Psoas muscle (tissue), 8 donors: ENCODE data around the gene STX16. TPM values are rescaled to one million over a fixed set of nuclear protein-coding genes. Genes with fewer than 3 reads are reported as not detected.

Experiments used
- ATAC-seq, 4 donors: fragments of 200-7000 bp; cut with Tn5 transposase; one replicate each; pipeline ENCODE4 v1.9.1; 2020; ENCODE audit warnings: moderate library complexity in 3 of 4, mild to moderate bottlenecking in 2 of 4
- DNase-seq, 2 donors: peaks; one replicate each; pipeline ENCODE4 v3.0.0-alpha.2; 2020
- H3K27ac ChIP-seq: fragments of 200-600 bp; one replicate; pipeline ENCODE4 v1.8.0; 2022
- H3K27me3 ChIP-seq, 3 donors: fragments of 200-600 bp in 1 of 3; one replicate each; pipeline versions ENCODE4 v1.6.1 to v1.8.0; 2013 to 2022; ENCODE audit warnings: low read length in 2 of 3, mild to moderate bottlenecking in 2 of 3, moderate library complexity in 1 of 3; ENCODE audit not compliant: insufficient read depth in 3 of 3
- H3K36me3 ChIP-seq, 2 donors: fragments of 200-600 bp in 1 of 2; one replicate each; pipeline versions ENCODE4 v1.6.1 to v1.8.0; 2013 to 2022; ENCODE audit warnings: low read depth in 1 of 2, mild to moderate bottlenecking in 1 of 2, moderate library complexity in 1 of 2; ENCODE audit not compliant: insufficient read depth in 1 of 2
- H3K4me1 ChIP-seq: fragments of 200-600 bp; one replicate; pipeline ENCODE4 v1.8.0; 2022
- H3K4me3 ChIP-seq: fragments of 200-600 bp; one replicate; pipeline ENCODE4 v1.8.0; 2022; ENCODE audit warnings: mild to moderate bottlenecking
- H3K9me3 ChIP-seq: fragments of 200-600 bp; one replicate; pipeline ENCODE4 v1.8.0; 2022
- WGBS, 3 donors: extraction: QIAGEN DNeasy Blood & Tissue Kit; methylation state at CpG; one replicate each; pipeline versions ENCODE4 v1.1.6 to v1.1.7; 2013; 5-methylcytosine and 5-hydroxymethylcytosine counted together
- intact Hi-C, 2 donors: fragments of 100-400 bp; cut with DNase I; formaldehyde crosslinking; loops; one replicate each; pipeline versions ENCODE4 v1.11.0 to v1.14.2; 2022
- polyA plus RNA-seq, 3 donors: library from polyadenylated mRNA; stranded (reverse); fragments of 200-250 nt; gene quantifications; one replicate each; pipeline ENCODE4 v1.2.3, GENCODE V29; 2013
- total RNA-seq, 4 donors: library from RNA; stranded (reverse); fragmentation: NEBNext Ultra II Directional in 2 of 4; extraction: Animal tissue kit (Norgen Biotek cat#: 25700) in 2 of 4; gene quantifications; one replicate each; pipeline versions ENCODE4 v1.2.1 to v1.2.4, GENCODE V29; 2021 to 2023
- TF ChIP-seq, protein P1 (sequence below): fragments of 200-600 bp; IDR thresholded peaks from one replicate; pipeline ENCODE4 v1.8.0; 2022; ENCODE audit warnings: antibody characterized with exemption
- donor health status: healthy with polysubstance abuse.
- donor health status: DM: no; HTN: no; CAD: no; lungs with moderate emphysema.
- donor health status: Bipolar disorder and iron deficiency.
- donor health status: healthy.
- donor health status: DM: yes; HTN: yes; CAD: no.
- donor health status: DM: no; HTN: no; CAD: no.
- donor health status: DM: no; HTN: no; CAD: no.
- donor health status: DM: yes; HTN: yes; CAD: no.

Gene STX16
- total and polyA plus RNA-seq, 7 donors: 17.5 to 58.1 (median 20.0) TPM

DNA sequence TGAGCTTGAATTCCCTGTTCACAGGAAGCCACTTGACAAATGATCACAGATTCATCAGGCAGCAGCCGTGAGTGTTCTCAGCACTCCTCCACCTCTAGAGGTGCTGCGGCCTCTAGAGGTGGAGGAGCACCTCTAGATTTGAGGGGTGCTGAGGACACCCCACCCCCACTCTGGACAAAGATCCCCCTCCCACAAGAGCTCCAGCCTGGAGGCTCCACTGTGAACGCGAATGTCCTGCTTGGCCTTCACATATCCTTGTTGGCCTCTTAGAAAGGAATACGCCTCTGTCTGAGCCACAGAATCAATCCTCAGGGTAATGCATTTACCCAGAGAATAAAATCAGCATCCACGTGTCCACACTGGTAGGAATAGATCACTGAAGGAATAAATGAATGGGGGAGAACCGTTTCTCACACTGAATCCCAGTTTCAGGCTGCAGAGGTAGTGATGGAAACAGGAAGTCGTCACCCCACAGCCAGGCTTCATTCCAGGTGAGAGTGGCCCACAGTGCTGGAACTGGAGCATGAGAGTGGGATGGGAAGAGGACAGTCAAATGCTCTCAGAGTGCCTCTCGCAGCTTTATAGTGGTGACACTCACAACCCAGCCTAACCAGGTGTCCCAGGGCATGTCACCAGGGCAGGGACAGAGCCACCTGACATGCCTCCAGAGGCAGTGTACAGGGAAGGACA is 58.1 kb downstream of the STX16 start:
- DNase-seq (no peak), ATAC-seq (no peak)
- H3K27me3 ChIP-seq: no peaks in the 10 kb centered on the region
- intact Hi-C loops: no loop called here
- 83 to 86% (median 86%) methylated on average over 9 of the region's 9 CpGs for WGBS, 3 donors
- no peaks in the 10 kb centered on the region for H3K9me3 ChIP-seq
- H3K27ac ChIP-seq: no peak overlapping the region
- TF ChIP-seq, protein P1, sequence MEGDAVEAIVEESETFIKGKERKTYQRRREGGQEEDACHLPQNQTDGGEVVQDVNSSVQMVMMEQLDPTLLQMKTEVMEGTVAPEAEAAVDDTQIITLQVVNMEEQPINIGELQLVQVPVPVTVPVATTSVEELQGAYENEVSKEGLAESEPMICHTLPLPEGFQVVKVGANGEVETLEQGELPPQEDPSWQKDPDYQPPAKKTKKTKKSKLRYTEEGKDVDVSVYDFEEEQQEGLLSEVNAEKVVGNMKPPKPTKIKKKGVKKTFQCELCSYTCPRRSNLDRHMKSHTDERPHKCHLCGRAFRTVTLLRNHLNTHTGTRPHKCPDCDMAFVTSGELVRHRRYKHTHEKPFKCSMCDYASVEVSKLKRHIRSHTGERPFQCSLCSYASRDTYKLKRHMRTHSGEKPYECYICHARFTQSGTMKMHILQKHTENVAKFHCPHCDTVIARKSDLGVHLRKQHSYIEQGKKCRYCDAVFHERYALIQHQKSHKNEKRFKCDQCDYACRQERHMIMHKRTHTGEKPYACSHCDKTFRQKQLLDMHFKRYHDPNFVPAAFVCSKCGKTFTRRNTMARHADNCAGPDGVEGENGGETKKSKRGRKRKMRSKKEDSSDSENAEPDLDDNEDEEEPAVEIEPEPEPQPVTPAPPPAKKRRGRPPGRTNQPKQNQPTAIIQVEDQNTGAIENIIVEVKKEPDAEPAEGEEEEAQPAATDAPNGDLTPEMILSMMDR: no peak
- H3K4me1 ChIP-seq: no peaks in the 10 kb centered on the region
- no peak overlapping the region for H3K4me3 ChIP-seq
- H3K36me3 ChIP-seq: peaks cover 0 to 56% of the 10 kb centered on the region in 2 donors

DNA sequence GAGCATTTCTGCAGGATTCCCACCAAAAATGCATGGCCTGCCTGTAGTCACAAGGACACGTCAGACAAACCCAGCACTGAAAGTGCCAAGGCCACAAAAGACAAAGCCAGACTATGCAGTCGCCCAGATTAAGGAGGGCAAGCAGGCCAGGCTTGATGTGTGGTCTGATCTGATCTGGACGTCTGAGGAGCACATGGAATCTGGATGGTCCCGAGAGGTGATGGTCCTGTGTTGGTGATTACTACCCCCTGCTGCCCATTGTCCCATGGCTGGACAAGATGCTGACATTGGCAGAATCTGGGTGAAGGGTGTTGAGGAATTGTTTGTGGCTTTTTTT is 58.6 kb downstream of the STX16 start:
- Histone ChIP-seq H3K36me3 (peaks cover 0 to 56% of the 10 kb centered on the region in 2 donors), H3K9me3 (no peaks in the 10 kb centered on the region), H3K4me3 (no peak overlapping the region), H3K27ac (no peak overlapping the region), H3K27me3 (no peaks in the 10 kb centered on the region), H3K4me1 (no peaks in the 10 kb centered on the region)
- 81 to 91% (median 88%) methylated on average over 4 of the region's 4 CpGs for WGBS, 3 donors
- DNase-seq: no peak
- TF ChIP-seq, protein P1: no peak
- no peak for ATAC-seq
- intact Hi-C loops: no loop called here

DNA sequence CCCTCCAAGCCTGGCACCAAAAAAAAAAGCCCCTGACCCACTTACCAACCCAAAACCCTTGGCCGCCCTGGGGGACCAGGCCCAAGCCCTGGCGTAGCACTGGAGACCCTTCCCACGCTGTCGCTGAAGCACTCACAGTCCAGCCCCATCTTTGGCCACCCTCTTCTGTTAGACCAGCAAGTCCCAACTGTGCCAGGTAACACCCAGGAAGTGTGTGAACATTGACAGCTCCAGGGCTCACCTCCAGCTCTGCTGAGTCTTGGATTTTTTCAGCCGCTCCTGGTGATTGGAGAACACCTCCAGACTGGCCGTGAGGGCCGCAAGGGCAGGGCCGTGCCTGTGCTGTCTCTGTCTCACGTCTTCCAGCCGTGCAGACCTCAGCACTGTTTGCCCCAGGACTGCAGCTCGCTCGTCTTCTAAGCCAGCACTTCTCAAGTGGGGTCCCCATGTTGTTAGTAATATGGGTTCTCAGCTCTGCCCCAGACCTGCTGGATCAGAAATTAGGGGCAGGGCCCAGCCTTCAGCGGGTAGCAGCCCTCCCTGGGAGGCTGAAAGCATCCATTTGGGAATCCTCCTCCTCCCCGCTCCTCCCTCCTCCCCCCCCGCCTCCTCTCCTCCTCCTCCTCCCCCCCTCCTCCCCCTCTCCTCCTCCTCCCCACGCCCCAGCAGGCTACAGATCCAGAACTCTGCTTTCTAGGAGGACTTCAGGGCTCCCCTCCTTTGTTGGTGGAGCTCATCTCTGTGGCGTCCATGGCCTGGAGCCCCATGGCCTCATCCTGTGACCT is 59.6 kb downstream of the STX16 start:
- DNase-seq (no peak), ATAC-seq (no peak)
- H3K27me3 ChIP-seq: no peaks in the 10 kb centered on the region
- H3K27ac ChIP-seq: no peak overlapping the region
- no peaks in the 10 kb centered on the region for H3K9me3 ChIP-seq
- TF ChIP-seq, protein P1: no peak
- WGBS, 3 donors: 89 to 94% (median 90%) methylated on average over 14 to 16 of the region's 17 CpGs
- H3K4me1 ChIP-seq: no peaks in the 10 kb centered on the region
- no peak overlapping the region for H3K4me3 ChIP-seq
- H3K36me3 ChIP-seq: peaks cover 0 to 53% of the 10 kb centered on the region in 2 donors
- intact Hi-C loops: no loop called here

DNA sequence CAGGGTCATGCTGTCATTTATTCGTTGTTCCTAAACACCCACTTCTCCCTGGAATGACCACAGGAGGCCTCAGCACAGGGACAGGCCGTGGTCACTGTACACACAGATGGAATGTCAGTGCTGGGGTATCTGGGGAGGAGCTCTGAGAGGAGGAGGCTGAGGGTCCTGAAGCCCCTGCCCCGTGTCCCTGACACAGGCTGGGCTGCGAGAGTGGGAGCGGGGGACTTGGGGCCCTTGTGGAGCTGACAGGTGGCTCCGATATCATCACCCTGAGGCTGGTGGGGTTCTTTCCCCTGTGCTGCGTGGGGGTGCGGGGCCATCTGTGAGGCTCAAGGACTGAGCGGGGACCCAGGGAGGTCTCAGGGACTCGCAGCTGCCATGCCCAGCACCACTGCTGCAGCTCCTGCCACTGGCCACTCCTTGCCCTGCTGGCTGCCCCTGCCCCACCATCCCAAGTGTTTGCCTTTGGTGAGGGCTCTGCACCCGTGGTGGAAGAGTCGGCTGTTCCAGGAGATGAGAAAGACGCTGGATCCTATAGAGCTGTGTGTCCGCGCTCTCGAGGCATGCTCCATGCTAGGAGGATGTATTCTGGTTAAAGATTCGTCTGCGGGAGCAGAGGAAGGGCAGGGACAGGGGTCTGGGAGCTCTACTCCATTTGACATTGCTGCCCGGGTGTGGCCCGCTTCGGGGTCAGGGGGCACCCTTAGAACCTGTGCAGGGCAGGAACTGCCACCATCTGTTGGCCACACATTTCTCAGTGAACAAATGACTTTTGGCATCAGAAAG is 60.4 kb downstream of the STX16 start:
- H3K27me3 ChIP-seq: no peaks in the 10 kb centered on the region
- no peaks in the 10 kb centered on the region for H3K9me3 ChIP-seq
- intact Hi-C loops: no loop called here
- no peak overlapping the region for H3K4me3 ChIP-seq
- TF ChIP-seq, protein P1: no peak
- ATAC-seq (no peak), DNase-seq (no peak)
- 92 to 93% (median 93%) methylated on average over 20 to 21 of the region's 21 CpGs for WGBS, 3 donors
- no peaks in the 10 kb centered on the region for H3K4me1 ChIP-seq
- peaks cover 0 to 54% of the 10 kb centered on the region in 2 donors for H3K36me3 ChIP-seq
- H3K27ac ChIP-seq: no peak overlapping the region
